Measurements from ENCODE around the gene SHISA7. TPM values are rescaled to one million over a fixed set of nuclear protein-coding genes. Genes with fewer than 3 reads are reported as not detected.

The SHISA7 gene
- total and polyA plus RNA-seq, 10 donors = 0.03 to 0.27 TPM; not detected in 8

- no peak for TF ChIP-seq POLR2A (IDR thresholded peaks at IDR 0.05)
- TF ChIP-seq CTCF (IDR thresholded peaks at IDR 0.05 in 8 of 11, conservative IDR thresholded peaks at IDR 0.05 in 3 of 11) = no peak
- TF ChIP-seq POLR2AphosphoS5 (IDR thresholded peaks at IDR 0.05) = no peak
- Histone ChIP-seq H3K9me3 (no peaks in the 10 kb centered on the region), H3K4me1 (peaks cover 25 to 49% (median 36%) of the 10 kb centered on the region in 6 donors), H3K36me3 (peaks cover 4 to 60% (median 46%) of the 10 kb centered on the region in 6 donors), H3K4me3 (no peak overlapping the region), H3K27me3 (replicated peaks in 1 of 7) (no peaks in the 10 kb centered on the region), H3K27ac (no peak overlapping the region)
- intact Hi-C loops (cut with DNase I; ENCODE audit: low total_unique reads) = no loop called here
- WGBS, 5 donors = 75 to 92% (median 87%) methylated on average over 18 of the region's 18 CpGs
- no peak for DNase-seq
Measured at GRCh38 chr19:55391702-55392615, 51.1 kb downstream of the SHISA7 start.

GRCh38 chr19:55391191-55391670 lies 51.9 kb downstream of the SHISA7 start:
- peak overlapping the region in 1 of 8 donors; percentile 8 for H3K27ac ChIP-seq
- intact Hi-C loops (cut with DNase I; ENCODE audit: low total_unique reads) = no loop called here

GRCh38 chr19:55390461-55390880 lies 52.6 kb downstream of the SHISA7 start:
- H3K36me3 ChIP-seq = peaks cover 4 to 64% (median 48%) of the 10 kb centered on the region in 6 donors
- no peaks in the 10 kb centered on the region for H3K27me3 ChIP-seq (replicated peaks in 1 of 7)
- H3K4me3 ChIP-seq = no peak overlapping the region
- no peak for DNase-seq
- TF ChIP-seq POLR2AphosphoS5 (IDR thresholded peaks at IDR 0.05) (peak; percentile 29 to 70 (median 34)), POLR2A (IDR thresholded peaks at IDR 0.05) (no peak)
- H3K27ac ChIP-seq = no peak overlapping the region
- H3K4me1 ChIP-seq = peaks cover 28 to 57% (median 42%) of the 10 kb centered on the region in 6 donors
- intact Hi-C loops (cut with DNase I; ENCODE audit: low total_unique reads) = no loop called here
- H3K9me3 ChIP-seq = no peaks in the 10 kb centered on the region
- 74 to 86% (median 78%) methylated on average over 7 of the region's 7 CpGs for WGBS, 5 donors

More at GRCh38 chr19:55391191-55391670, 51.9 kb downstream of the SHISA7 start:
- WGBS, 5 donors = 78 to 92% (median 82%) methylated on average over 10 to 12 of the region's 12 CpGs
- no peak for DNase-seq
- no peaks in the 10 kb centered on the region for H3K9me3 ChIP-seq
- no peak for TF ChIP-seq POLR2A (IDR thresholded peaks at IDR 0.05)
- TF ChIP-seq POLR2AphosphoS5 (IDR thresholded peaks at IDR 0.05) = peak; percentile 32 to 54 (median 52)
- no peak for TF ChIP-seq CTCF (IDR thresholded peaks at IDR 0.05 in 8 of 11, conservative IDR thresholded peaks at IDR 0.05 in 3 of 11)
- H3K27me3 ChIP-seq (replicated peaks in 1 of 7) = no peaks in the 10 kb centered on the region
- H3K4me1 ChIP-seq = peaks cover 28 to 56% (median 42%) of the 10 kb centered on the region in 6 donors
- peaks cover 4 to 64% (median 48%) of the 10 kb centered on the region in 6 donors for H3K36me3 ChIP-seq
- no peak overlapping the region for H3K4me3 ChIP-seq

GRCh38 chr19:55389386-55390317 lies 53.4 kb downstream of the SHISA7 start:
- intact Hi-C loops (cut with DNase I; ENCODE audit: low total_unique reads) = no loop called here
- no peak for DNase-seq
- Histone ChIP-seq H3K4me3 (no peak overlapping the region), H3K9me3 (no peaks in the 10 kb centered on the region), H3K27me3 (replicated peaks in 1 of 7) (no peaks in the 10 kb centered on the region), H3K36me3 (peaks cover 4 to 64% (median 48%) of the 10 kb centered on the region in 6 donors), H3K27ac (peak overlapping the region in 1 of 8 donors; percentile 36), H3K4me1 (peaks cover 32 to 63% (median 48%) of the 10 kb centered on the region in 6 donors)
- TF ChIP-seq POLR2A (IDR thresholded peaks at IDR 0.05) = no peak
- TF ChIP-seq POLR2AphosphoS5 (IDR thresholded peaks at IDR 0.05) = peak in 2 of 3 donors; percentile 51 to 63
- 80 to 89% (median 85%) methylated on average over 20 to 21 of the region's 21 CpGs for WGBS, 5 donors

Measured in spleen (tissue), 11 donors.